GM12872 (cell line): ENCODE data around the gene OR56A4.

ENCODE experiments used
- TF ChIP-seq, protein P1 (sequence below): IDR thresholded peaks from 3 replicates; pipeline ENCODE4 v1.5.1; 2011; ENCODE audit warnings: low read depth, mild to moderate bottlenecking, low read length, moderate library complexity; ENCODE audit not compliant: insufficient read depth

The OR56A4 gene, protein sequence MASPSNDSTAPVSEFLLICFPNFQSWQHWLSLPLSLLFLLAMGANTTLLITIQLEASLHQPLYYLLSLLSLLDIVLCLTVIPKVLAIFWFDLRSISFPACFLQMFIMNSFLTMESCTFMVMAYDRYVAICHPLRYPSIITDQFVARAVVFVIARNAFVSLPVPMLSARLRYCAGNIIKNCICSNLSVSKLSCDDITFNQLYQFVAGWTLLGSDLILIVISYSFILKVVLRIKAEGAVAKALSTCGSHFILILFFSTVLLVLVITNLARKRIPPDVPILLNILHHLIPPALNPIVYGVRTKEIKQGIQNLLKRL

DNA sequence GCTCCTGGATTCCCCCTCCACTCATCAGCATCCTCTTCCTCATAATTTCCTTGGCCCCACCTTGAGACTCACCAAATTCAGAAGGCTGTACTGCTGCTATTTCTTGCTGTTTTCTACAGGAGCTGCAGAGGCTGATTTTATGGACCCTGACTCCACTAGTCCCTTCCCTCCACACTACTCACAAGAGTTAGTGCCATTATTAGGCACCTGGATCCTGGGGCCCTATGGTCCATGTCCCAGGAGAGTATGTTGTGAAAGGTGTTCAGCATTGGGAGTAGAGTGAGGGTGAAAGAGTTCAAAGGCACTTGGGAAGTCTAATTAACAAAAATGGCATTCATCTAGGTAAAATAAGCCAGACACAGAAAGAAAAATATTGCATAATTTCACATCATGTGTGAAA lies at the start of gene OR56A4:
Gene OR56A4 (minus strand): TSS at position 101 of the 400 bp plus-strand sequence. CDS start 3,954 bp downstream, outside the sequence.
- TF ChIP-seq, protein P1, sequence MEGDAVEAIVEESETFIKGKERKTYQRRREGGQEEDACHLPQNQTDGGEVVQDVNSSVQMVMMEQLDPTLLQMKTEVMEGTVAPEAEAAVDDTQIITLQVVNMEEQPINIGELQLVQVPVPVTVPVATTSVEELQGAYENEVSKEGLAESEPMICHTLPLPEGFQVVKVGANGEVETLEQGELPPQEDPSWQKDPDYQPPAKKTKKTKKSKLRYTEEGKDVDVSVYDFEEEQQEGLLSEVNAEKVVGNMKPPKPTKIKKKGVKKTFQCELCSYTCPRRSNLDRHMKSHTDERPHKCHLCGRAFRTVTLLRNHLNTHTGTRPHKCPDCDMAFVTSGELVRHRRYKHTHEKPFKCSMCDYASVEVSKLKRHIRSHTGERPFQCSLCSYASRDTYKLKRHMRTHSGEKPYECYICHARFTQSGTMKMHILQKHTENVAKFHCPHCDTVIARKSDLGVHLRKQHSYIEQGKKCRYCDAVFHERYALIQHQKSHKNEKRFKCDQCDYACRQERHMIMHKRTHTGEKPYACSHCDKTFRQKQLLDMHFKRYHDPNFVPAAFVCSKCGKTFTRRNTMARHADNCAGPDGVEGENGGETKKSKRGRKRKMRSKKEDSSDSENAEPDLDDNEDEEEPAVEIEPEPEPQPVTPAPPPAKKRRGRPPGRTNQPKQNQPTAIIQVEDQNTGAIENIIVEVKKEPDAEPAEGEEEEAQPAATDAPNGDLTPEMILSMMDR, result no peak

DNA sequence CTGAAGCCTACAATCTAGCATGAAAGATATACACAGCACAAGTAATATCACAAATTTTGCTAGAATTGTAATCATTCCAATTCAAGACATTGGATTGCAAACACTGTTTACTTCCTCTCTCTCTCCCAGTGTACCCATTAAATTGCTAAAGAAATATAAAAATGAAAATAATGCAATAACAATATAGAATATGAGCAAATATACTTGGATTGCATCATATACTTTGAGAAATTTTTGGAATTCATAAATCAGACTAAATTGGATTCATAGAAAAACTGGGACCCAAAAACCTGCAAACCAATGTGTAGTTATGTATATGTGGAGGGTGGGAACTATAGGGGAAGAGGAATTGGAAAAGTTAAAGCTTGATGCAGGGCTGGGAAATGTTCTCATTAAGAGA lies 48.8 kb upstream of the OR56A4 start:
- TF ChIP-seq, protein P1, result no peak

DNA sequence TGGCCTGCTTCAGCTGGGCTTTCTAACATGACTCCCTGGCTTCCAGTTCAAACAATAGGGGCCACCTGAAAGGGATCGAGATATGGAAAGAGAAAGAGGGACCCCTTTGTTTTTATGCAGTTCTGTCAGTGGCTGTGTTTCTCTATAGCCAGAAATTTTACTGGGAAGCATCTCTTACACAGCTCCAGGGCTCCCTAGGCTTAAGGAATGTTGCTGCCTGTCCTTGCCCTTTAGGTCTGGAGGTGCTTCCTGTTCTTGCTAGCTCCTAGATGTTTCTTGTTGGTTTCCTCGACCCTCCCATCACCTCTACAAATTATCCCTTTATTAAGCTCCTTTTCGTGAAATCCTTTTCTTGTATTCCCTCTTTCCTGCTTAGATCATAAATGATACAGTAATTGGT lies 45.6 kb upstream of the OR56A4 start:
- TF ChIP-seq, protein P1, result no peak

DNA sequence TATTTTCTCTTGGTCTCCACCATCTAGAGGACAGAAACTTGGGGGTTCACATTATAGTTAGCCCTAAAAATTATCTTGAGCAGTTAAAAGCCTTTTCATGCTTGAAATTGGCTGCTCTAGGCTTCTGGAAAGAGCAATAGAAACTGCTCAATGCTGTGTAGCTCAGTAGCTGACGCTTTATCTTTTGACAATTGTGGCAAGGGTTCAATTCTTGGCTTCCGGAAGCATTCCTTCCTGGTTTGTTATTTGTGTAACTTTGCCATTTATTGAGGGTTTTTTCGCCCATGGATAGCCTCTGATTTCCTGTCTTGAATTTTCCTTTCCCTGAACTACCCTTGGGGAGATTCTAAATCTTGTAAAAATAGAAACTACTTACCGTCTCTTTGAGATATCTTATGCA lies 34.1 kb upstream of the OR56A4 start:
- TF ChIP-seq, protein P1, result no peak

DNA sequence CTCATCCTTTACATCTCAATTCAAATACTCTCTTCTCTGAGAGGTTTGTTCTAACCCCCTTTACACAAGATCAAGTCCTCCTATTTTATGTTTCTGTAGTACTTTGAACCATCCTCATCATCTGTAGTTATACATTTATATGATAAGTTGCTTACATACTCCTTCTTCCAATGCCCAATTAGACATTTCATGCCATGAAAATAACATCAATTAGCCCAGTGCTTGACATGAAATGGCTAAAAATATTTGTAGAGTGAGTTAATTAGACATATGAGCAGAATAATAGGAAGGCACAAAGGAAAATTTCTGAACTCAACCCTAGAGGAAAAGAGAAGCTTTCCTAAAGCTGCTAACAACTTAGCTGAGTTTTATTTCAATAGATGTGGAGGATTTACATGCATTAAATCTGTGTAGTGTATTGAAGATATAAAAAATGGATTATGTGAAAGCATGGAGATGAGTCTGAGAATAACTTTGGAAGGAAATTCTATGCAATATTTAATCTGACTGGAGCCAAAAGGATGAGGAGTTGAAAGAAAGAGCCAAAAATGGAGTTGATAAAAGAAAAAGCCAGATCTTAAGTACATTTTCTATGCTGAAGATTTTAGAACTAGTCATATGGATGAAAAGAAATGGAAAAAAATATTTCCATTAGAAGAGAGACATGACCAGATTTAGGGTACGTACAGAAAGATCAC lies 24.1 kb upstream of the OR56A4 start, which contains the start of gene OR56A1:
Gene OR56A1 (minus strand): TSS at position 51 of the 698 bp plus-strand sequence. CDS start 3,066 bp downstream, outside the sequence.
- TF ChIP-seq, protein P1, result no peak

DNA sequence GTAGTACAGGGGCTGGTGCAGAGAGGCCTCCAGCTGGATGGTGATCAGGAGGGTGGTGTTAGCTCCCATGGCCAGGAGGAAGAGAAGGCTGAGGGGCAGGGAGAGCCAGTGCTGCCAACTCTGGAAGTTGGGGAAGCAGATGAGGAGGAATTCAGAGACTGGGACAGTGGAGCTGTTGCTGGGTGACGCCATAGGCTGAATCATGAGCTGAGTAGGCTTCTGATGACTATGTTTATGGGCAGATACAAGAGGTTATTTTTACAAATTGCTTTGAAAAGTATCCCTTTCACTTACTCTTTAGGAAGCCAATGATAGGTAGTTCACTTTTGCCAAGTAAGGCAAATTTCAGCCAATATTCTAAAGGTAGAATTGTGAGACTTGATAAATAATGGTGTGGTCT lies 20.8 kb upstream of the OR56A4 start:
- TF ChIP-seq, protein P1, result no peak

DNA sequence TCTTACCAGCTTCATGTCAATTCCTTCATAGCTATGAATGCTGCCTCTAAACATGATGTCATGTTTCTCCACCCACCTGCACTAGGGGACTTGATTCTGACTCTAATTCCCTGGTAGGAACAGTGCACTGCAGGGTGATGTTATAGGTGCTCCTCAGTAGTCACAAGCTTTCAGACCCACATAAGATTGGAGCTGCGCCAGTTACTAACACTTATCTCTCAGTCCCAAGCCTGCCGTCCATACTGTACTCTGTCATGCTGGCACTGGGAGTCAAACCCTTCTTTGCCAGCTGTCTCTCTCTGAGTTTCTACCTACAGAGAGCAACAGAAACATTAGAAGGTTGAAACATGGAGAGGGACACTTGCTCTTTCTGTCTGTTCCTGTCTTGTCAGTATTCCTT lies 18.3 kb upstream of the OR56A4 start:
- TF ChIP-seq, protein P1, result no peak
